GM21390 (cell line): Measurements from ENCODE around the gene PWWP2B.
A peak's percentile ranks its signal among the peaks of the same experiment; 100 is the strongest.

Experiments
- ATAC-seq: cut with Tn5 transposase; IDR thresholded peaks from one replicate; pipeline ENCODE4 v1.9.1; 2021; ENCODE audit not compliant: unreplicated experiment

The PWWP2B gene

DNA sequence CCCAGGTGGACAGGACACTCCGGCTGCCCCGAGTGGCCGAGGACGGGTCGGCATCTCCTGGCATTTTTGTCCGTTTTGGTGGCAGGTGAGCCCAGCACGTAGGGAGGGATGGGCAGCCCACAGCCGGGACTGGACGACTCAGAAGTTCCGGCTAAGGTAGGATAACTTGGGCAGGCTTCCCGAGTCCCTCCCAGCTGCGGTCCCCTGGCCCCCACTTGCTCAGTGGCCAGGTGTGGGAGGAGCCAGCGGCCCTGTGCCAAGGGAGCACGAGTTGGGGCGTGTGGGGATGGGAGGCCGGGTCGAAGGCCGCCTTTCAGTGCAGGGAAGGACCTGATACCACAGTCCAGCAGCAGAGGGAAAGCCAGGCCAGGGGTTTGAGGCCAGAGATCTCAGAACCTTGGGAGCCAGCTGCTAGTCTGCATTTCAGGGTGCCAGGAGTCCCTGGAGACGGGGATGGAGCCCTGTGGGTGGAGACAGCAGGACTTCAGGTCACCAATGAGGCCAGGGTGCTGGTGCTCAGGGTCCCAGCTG lies 58.5 kb downstream of the PWWP2B start:
- no peak for ATAC-seq

- no peak for ATAC-seq
Observed at GRCh38 chr10:132455986-132456847, 59.2 kb downstream of the PWWP2B start.

DNA sequence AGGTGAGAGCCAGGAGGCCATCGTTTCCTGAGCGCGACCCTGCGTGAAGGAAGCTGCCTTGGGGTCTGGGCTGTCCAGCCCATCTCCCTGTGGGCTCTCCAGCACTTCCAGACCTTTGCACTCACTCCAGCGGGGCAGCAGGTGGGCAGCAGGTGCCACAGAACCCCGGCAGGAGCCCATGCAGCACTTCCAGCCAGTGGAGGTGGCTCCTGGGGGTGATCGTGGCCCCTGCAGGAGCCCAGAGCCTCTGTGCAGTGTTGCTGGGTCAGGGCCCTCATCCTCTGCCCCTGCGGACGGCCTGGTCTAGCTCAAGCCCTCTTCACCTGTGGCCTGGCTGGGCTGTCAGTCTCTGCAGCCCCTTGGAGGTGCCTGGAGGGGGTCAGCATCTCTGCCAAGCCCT lies 59.9 kb downstream of the PWWP2B start:
- ATAC-seq = no peak

DNA sequence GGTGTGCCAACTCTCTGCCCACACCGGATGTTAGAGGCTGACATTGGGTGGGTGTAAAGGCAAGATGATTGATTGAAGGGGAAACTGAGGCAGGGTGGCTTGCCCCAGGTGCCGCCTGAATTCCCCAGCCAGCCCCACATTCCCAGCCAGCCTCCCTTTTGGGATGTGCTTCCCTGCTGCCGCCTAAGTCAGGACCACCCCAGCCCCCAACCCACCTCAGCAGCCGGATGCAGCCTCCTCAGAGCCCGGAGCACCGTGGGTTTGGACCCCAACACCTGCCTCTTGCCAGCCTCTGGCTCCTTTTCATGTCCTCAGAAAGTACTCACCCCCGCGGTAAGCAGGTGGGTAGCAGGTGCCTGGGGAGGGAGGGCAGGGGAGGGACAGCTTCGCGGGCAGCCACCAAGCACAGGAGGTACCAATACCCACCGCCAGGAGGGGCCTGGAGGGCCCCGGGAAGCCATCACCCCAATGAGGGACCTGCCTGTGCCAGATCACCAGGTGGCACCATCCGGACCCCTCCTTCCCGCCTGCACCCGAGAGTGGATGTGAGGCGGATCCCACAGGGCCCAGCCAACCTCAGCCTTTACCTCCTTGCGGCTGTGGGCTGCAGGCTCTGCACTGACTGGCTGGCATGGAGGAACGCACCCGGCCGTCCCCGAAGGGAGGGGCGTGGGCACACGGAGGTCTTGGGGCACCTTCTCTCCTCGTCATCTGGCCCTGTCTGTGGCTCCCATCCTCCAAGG lies 60.5 kb downstream of the PWWP2B start:
- no peak for ATAC-seq

GRCh38 chr10:132458071-132458585 lies 61.1 kb downstream of the PWWP2B start:
- no peak for ATAC-seq

- ATAC-seq = peak; percentile 49
Observed at GRCh38 chr10:132458586-132459300, 61.7 kb downstream of the PWWP2B start.

DNA sequence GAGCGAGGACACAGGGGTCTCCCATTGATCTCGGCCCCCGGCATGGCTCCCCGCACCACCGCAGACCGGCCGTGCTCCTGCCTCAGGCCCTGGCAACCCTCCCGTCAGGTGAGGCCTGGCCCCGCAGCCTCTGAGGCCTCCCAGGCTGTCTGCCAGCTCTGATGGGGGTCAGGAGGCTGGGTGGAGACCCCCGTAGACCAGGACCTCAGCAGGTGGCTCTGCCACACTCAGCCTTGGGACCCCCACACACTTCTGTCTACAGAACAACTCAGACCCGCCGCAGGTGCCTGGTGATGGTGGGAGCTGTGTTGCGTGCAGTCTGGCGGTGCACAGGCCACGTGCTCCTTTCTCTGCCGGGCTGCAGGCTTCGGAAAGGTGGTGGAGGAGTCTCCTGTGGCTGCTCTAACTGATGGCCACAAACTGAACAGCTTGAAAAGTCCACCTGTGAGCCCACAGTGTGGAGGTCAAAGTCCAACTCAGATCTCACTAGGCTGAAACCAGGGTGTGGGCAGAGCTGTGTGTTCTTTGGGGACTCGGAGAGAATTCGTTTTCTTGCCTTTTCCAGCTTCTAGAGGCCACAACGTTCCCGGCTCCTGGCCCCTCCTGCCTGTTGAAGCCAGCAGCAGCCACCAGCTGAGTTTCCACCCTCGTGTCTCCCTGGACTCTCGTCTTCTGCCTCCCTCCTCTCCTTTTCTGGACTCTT lies 62.5 kb downstream of the PWWP2B start:
- ATAC-seq = no peak

DNA sequence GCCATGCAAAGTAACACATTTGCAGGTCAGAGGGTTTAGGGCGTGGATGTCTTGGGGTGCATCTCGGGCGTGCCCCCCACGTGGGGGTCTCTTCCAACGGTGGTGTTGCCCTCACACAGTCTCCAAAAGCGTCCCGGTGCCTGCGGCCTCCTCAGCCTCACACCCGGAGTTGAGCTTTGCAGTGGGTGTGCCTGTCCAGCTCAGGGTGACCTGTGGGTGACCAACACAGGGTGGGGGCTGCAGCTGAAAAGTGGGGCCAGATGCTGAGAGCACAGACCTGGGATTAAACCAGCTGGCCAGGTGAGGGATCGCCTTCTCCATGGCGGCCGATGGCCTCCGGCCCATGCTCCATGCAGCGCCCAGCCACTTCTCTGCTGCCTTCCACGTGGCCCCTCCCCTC lies 63.1 kb downstream of the PWWP2B start:
- ATAC-seq = no peak

DNA sequence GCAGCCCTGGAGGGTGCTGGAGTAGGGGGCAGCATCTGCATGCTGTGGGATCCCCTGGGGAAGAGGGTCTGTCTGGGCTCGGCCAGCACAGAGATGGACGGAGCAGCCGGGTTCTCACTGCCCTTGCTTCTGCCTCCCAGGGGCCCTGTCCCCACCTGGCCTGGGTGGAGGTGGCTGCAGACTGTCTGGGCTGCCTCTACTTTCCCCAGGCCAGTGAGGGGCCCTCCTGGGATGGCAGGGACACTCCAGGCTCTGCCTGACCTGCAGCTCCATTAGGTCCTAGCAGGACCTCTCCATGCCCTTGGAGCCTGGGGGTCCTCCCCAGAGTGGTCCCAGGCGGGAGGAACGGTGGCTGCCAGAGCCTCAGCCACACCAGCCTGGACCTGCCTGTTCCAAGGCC lies 63.7 kb downstream of the PWWP2B start:
- no peak for ATAC-seq

DNA sequence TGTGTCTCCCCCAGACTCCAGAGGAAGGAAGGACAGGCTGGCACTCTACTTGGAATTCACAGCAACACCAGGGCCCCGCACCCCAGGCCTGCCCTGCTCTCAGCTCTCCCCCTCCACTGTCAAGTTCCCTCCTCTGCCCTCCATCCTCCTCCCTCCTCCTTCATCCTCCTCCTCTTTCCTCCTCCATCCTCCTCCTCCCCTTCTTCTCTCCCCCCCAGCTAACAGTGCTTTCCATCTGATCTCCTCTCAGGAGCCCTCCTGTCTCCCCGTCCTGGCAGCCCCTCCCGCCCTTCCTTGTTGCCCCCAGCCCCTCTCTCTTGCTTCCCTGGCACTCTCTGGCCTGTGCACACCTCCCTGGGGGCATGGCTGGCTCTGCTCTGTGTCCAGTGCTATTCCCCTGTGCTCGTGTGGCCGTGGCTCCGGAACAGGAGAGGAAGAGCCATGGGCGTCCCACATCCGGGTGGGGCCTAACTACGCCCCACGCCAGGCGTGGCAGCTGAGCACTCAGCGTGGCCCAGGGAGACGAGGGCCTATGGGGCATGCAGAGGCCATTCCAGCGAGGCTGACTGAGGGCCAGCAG lies 64.2 kb downstream of the PWWP2B start:
- no peak for ATAC-seq

GRCh38 chr10:132461683-132462231 lies 64.8 kb downstream of the PWWP2B start:
- ATAC-seq = no peak

DNA sequence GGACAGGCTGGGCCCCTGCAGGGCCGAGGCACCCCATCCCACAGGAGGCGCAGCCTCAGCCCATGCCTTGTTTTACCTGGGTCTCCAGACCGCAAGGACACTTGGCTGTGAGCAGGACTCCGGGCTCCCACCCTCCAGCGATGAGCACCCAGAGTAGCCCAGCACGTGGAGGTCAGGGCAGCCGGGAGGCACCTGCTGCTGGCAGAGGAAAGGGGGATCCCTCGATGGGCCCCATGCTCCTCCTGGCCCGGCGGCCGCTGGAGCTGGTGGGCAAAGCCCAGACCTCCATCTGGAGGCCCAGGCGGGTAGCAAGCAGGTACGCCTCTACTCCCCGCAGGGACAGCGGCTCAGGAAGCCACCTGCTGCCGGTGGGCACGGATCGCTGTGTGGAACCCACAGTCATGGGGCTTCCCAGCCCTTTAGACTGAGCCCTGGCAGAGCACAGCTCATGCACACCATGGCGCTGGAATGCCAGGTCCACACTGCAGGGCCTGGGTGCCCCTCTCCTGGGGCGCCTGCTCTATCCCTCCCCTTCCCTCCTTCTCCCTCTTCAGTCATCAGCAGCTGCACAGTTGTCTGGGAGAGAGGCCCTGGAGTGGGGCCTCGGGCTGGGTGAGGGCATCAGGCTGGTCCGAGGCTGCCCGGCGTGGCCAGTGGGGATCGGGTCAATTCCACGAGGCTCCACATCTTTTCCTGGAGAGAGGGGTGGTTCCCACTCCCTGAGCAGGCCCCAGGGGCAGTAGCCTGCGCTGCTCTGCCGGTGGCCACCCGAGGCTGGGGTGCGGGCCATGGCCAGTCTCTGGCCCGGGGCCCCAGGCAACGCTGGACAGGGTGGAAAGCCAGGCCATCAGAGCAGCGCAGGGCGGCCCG lies 65.7 kb downstream of the PWWP2B start:
- no peak for ATAC-seq

DNA sequence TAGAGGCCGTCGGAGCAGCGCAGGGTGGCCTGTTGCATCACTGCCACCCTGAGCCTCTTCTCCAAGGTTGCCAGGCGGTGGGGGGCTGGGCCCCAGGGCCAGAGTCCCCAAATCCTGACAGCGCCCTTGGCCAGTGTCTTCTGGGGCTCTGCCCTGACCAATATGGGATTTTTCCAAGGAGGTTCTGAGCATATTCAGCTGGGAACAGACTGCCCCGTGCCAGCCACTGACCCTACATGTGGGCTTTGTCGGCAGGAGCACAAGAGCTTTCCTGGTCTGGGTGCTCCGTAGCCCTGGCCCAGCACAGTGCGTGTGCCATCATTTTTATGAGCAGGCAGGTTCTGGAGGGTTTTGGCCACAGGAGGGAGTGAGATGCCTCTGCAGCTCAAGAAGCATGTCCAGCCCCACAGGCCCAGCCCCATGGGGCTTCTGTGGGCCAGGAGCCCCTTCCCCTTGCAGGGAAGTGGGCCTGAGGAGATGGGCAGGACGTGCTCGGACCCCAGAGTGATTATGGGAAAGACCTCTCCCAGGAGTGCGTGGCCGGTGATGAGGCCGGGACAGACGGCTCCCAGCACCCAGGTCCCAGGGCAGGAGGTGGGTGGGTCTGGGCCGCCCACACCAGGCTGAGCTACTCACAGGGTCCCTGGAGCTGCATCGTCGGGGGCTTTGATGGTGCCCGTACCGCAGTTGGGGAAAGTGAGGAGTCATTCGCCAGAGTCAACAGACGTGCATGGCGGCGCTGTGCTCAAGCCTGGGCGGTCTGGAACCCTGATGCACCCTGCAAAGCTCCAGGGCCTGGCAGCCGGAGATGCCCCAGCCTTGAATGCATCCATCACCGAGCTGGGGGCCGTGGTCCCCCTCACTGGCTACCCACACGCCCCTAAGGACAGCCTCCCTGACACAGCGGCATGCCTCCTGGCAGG lies 66.6 kb downstream of the PWWP2B start:
- ATAC-seq = no peak

GRCh38 chr10:132464256-132465192 lies 67.5 kb downstream of the PWWP2B start:
- no peak for ATAC-seq

DNA sequence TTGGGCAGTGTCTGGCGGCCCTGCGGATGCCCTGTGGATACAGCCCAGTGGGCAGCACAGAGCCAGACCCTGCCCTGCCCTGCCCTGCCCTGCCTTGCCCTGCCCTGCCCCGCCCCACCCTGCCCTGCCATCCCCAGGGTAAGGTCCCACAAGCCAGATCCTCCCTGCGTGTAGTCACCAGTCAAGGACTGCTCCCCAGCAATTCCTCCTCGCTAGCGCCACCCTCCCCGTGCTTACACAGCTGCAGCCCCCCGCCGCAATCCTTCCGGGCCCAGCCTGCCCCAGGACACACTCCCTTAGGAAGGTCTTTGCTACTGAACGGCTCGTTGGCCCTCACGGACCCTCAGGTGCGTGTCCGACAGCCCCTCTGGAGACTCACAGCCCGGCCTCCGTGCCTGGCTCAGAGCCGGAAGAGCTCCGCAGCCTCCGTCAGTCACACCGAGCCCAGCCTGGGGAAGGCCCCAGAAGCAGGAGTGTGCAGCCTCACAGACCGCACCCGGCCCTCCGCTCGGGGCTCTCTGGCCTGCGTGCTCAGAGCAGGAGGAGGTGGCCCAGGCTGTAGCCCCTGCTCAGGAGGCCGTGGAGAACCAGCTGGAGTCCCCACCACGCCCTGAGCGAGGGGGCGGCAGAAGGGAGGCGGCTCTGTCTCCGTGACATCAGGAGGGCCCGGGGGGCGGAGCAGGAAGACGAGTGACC lies 68.3 kb downstream of the PWWP2B start:
- ATAC-seq = no peak

DNA sequence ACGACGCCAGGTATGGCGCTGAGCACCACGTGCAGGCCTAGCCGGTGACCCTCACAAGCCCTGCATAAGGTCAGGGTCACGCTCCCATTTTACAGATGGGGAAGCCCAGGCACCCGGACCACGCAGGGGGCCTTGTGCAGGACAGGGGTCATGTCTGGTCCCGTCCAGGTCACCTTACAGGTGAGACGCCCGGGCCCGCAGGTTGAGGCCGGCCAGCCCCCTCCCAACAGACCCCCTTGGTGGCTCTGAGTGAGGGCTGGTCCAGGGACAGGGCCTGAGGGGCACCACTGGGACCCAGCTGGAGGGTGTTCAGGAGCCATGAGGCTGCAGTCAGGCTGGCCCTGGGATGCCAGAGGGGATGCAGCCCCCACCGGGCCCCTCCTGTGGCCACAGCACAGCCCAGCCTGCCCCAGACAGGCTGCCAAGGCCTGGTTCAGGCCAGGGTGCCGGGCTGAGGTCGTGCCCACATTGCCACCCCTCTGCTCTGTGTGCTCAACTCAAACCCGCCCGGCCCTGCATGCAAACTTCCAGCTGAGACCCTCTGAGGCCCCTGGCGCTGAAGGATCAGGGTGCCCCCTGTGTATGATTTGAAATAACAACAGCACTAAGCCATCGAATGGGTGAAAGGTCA lies 69.0 kb downstream of the PWWP2B start:
- no peak for ATAC-seq
